Thyroid gland (tissue), 4 donors: Measurements from ENCODE around the gene CNTNAP5. TPM values are rescaled to one million over a fixed set of nuclear protein-coding genes. Genes with fewer than 3 reads are reported as not detected.

ENCODE experiments used
- DNase-seq, 2 donors: peaks; one replicate each; pipeline ENCODE4 v3.0.0-alpha.2; 2019
- H3K27ac ChIP-seq, 3 donors: fragments of 200-600 bp; sonication (generic); 1 replicate in 2 of 3; 2 replicates in 1 of 3; pipeline ENCODE4 v1.5.1; 2016 to 2019; ENCODE audit warnings: mild to moderate bottlenecking in 1 of 3, moderate library complexity in 1 of 3
- H3K27me3 ChIP-seq: fragments of 200-600 bp; sonication (generic); one replicate; pipeline ENCODE4 v1.5.1; 2019
- H3K36me3 ChIP-seq, 2 donors: fragments of 200-600 bp; sonication (generic); one replicate each; pipeline ENCODE4 v1.5.1; 2016 to 2019
- H3K4me1 ChIP-seq, 2 donors: fragments of 200-600 bp; sonication (generic); one replicate each; pipeline ENCODE4 v1.5.1; 2017 to 2019
- H3K4me3 ChIP-seq, 3 donors: fragments of 200-600 bp; sonication (generic); replicated peaks in 1 of 3; 1 replicate in 2 of 3; 2 replicates in 1 of 3; pipeline ENCODE4 v1.5.1; 2016; ENCODE audit warnings: mild to moderate bottlenecking in 1 of 3
- H3K9me3 ChIP-seq: fragments of 200-600 bp; sonication (generic); one replicate; pipeline ENCODE4 v1.5.1; 2017
- CTCF ChIP-seq, 6 experiments: fragments of 200-600 bp in 3 of 6; fragments of 450-650 bp in 3 of 6; sonication (generic) in 3 of 6; IDR thresholded peaks; one replicate each; pipeline ENCODE4 v1.5.1; 2016 to 2019; ENCODE audit warnings: antibody characterized with exemption in 6 of 6, mild to moderate bottlenecking in 2 of 6, inconsistent platforms in 1 of 6, moderate library complexity in 1 of 6
- POLR2A ChIP-seq, 2 donors: fragments of 450-650 bp; IDR thresholded peaks; one replicate each; pipeline ENCODE4 v1.6.1; 2017; ENCODE audit warnings: antibody characterized with exemption in 2 of 2, mild to moderate bottlenecking in 2 of 2, moderate library complexity in 1 of 2
- whole genome bisulfite sequencing, 2 donors: methylation state at CpG; one replicate each; pipeline ENCODE4 v1.1.5; 2017; 5-methylcytosine and 5-hydroxymethylcytosine counted together
- intact Hi-C: fragments of 100-400 bp; cut with DNase I; formaldehyde crosslinking; loops from one replicate; pipeline ENCODE4 v1.15.1; 2023
- total RNA-seq, 4 donors: library from RNA; depleted of rRNA; stranded (reverse); fragments of >200 nt; gene quantifications; one replicate each; pipeline ENCODE4 v1.2.3, GENCODE V29; 2016

The CNTNAP5 gene
- total RNA-seq, 4 donors from 2014 or later: not detected

- H3K9me3 ChIP-seq: no peaks in the 10 kb centered on the region
- TF ChIP-seq CTCF (IDR thresholded peaks at IDR 0.05): no peak
- no peak for TF ChIP-seq POLR2A (IDR thresholded peaks at IDR 0.05)
- no peaks in the 10 kb centered on the region for H3K36me3 ChIP-seq
- 73 to 84% methylated on average over 1 of the region's 1 CpG for WGBS, 2 donors
- no peak overlapping the region for H3K27ac ChIP-seq
- no peak overlapping the region for H3K4me3 ChIP-seq
- H3K27me3 ChIP-seq: no peaks in the 10 kb centered on the region
- DNase-seq: no peak
- no peaks in the 10 kb centered on the region for H3K4me1 ChIP-seq
- intact Hi-C loops: no loop called here
Measured at GRCh38 chr2:124762388-124762787, 737.3 kb downstream of the CNTNAP5 start.

- no peaks in the 10 kb centered on the region for H3K4me1 ChIP-seq
- 81 to 82% methylated on average over 9 of the region's 9 CpGs for WGBS, 2 donors
- no peak overlapping the region for H3K27ac ChIP-seq
- TF ChIP-seq CTCF (IDR thresholded peaks at IDR 0.05) (no peak), POLR2A (IDR thresholded peaks at IDR 0.05) (no peak)
- H3K9me3 ChIP-seq: no peaks in the 10 kb centered on the region
- no peak overlapping the region for H3K4me3 ChIP-seq
- no peak for DNase-seq
- no peaks in the 10 kb centered on the region for H3K27me3 ChIP-seq
- intact Hi-C loops: no loop called here
- no peaks in the 10 kb centered on the region for H3K36me3 ChIP-seq
Measured at GRCh38 chr2:124763611-124764010, 738.5 kb downstream of the CNTNAP5 start.

GRCh38 chr2:124774781-124775180, 749.7 kb downstream of the CNTNAP5 start:
- Histone ChIP-seq H3K4me1 (no peaks in the 10 kb centered on the region), H3K36me3 (no peaks in the 10 kb centered on the region), H3K27ac (no peak overlapping the region), H3K27me3 (no peaks in the 10 kb centered on the region), H3K4me3 (no peak overlapping the region), H3K9me3 (no peaks in the 10 kb centered on the region)
- 89 to 90% methylated on average over 5 of the region's 5 CpGs for WGBS, 2 donors
- TF ChIP-seq CTCF (IDR thresholded peaks at IDR 0.05) (no peak), POLR2A (IDR thresholded peaks at IDR 0.05) (no peak)
- intact Hi-C loops: no loop called here
- no peak for DNase-seq

GRCh38 chr2:124776332-124776731, 751.2 kb downstream of the CNTNAP5 start:
- Histone ChIP-seq H3K36me3 (no peaks in the 10 kb centered on the region), H3K9me3 (no peaks in the 10 kb centered on the region), H3K4me3 (no peak overlapping the region), H3K4me1 (no peaks in the 10 kb centered on the region), H3K27me3 (no peaks in the 10 kb centered on the region), H3K27ac (no peak overlapping the region)
- WGBS, 2 donors: 57 to 62% methylated on average over 3 of the region's 3 CpGs
- DNase-seq: peak; percentile 8 to 12
- TF ChIP-seq POLR2A (IDR thresholded peaks at IDR 0.05) (no peak), CTCF (IDR thresholded peaks at IDR 0.05) (no peak)
- intact Hi-C loops: no loop called here

GRCh38 chr2:124778076-124778475, 753.0 kb downstream of the CNTNAP5 start:
- intact Hi-C loops: no loop called here
- no peak for DNase-seq
- Histone ChIP-seq H3K36me3 (no peaks in the 10 kb centered on the region), H3K4me1 (no peaks in the 10 kb centered on the region), H3K4me3 (no peak overlapping the region), H3K27me3 (no peaks in the 10 kb centered on the region), H3K9me3 (no peaks in the 10 kb centered on the region), H3K27ac (no peak overlapping the region)
- TF ChIP-seq CTCF (IDR thresholded peaks at IDR 0.05) (no peak), POLR2A (IDR thresholded peaks at IDR 0.05) (no peak)
- 76 to 97% methylated on average over 2 of the region's 2 CpGs for WGBS, 2 donors
